Endothelial cell of umbilical vein (primary cell): Measurements from ENCODE around the gene ZNF714. TPM values are rescaled to one million over a fixed set of nuclear protein-coding genes. Genes with fewer than 3 reads are reported as not detected.
A peak's percentile ranks its signal among the peaks of the same experiment; 100 is the strongest.

ENCODE experiments used
- BruUV-seq: library from RNA; stranded (reverse); fragments of 400-500 nt; replicated peaks from 2 replicates; lab custom pipeline; 2021; lab: Mats Ljungman, UMichigan
- CTCF ChIA-PET: fragments of 300-600, 350-600 bp; sonication (Branson Sonifier 250); formaldehyde crosslinking; loops from one replicate; lab custom pipeline; 2021; ENCODE audit warnings: antibody characterized with exemption, inconsistent platforms; lab: Charles Lee
- POLR2A ChIA-PET: fragments of 300-600, 350-600 bp; sonication (Branson Sonifier 250); formaldehyde crosslinking; loops from one replicate; lab custom pipeline; 2021; ENCODE audit warnings: antibody characterized with exemption, inconsistent platforms; lab: Charles Lee
- DNase-seq: peaks from one replicate; pipeline ENCODE4 v3.0.0-alpha.2; 2011; ENCODE audit warnings: low read depth, low spot score
- FAIRE-seq: peaks from 2 replicates; lab custom pipeline; 2011; peaks lifted over from hg19 to GRCh38; lab: Jason Lieb, UNC
- H2AFZ ChIP-seq: 2 replicates; pipeline ENCODE4 v1.6.0; 2012; ENCODE audit warnings: low read depth, low read length, control low read depth, inconsistent platforms
- H3K27ac ChIP-seq: 2 replicates; pipeline ENCODE4 v1.5.1; 2011; ENCODE audit warnings: low read depth, mild to moderate bottlenecking, control low read depth, low read length, moderate library complexity; ENCODE audit not compliant: insufficient read depth
- H3K27me3 ChIP-seq, 2 experiments: 2 replicates each; pipeline versions ENCODE4 v1.6.0 to v1.6.1; 2011; ENCODE audit warnings: low read length in 2 of 2, mixed read lengths in 1 of 2; ENCODE audit not compliant: control insufficient read depth in 2 of 2, insufficient read depth in 2 of 2
- H3K36me3 ChIP-seq, 2 experiments: 2 replicates in 1 of 2; 3 replicates in 1 of 2; pipeline ENCODE4 v1.5.1; 2011; ENCODE audit warnings: low read length in 2 of 2, mild to moderate bottlenecking in 1 of 2, moderate library complexity in 1 of 2; ENCODE audit not compliant: control insufficient read depth in 2 of 2, insufficient read depth in 2 of 2; ENCODE audit errors: extremely low read depth in 1 of 2
- H3K4me1 ChIP-seq: 3 replicates; pipeline ENCODE4 v1.5.1; 2011; ENCODE audit warnings: mild to moderate bottlenecking, low read length; ENCODE audit not compliant: control insufficient read depth, insufficient read depth; ENCODE audit errors: extremely low read depth
- H3K4me2 ChIP-seq: 2 replicates; pipeline ENCODE4 v1.6.1; 2011; ENCODE audit warnings: low read length, control low read depth, mixed read lengths; ENCODE audit not compliant: insufficient read depth
- H3K4me3 ChIP-seq, 3 experiments: fragments of 200-600 bp in 1 of 3; sonication (generic), shearing (Covaris generic) in 1 of 3; replicated peaks in 1 of 3; 2 replicates each; pipeline ENCODE4 v1.5.1; 2011 to 2016; ENCODE audit warnings: control low read depth in 3 of 3, low read length in 3 of 3, mild to moderate bottlenecking in 2 of 3, inconsistent platforms in 1 of 3, low read depth in 1 of 3, moderate library complexity in 1 of 3; ENCODE audit not compliant: insufficient read depth in 1 of 3
- H3K79me2 ChIP-seq: 2 replicates; pipeline ENCODE4 v1.6.0; 2012; ENCODE audit warnings: low read length, inconsistent platforms; ENCODE audit not compliant: control insufficient read depth, insufficient read depth
- H3K9ac ChIP-seq: replicated peaks from 2 replicates; pipeline ENCODE3; 2011; ENCODE audit warnings: low read length, control low read depth; ENCODE audit not compliant: insufficient read depth; ENCODE audit errors: extremely low read depth
- H3K9me1 ChIP-seq: replicated peaks from 3 replicates; pipeline ENCODE4 v1.6.0; 2011; ENCODE audit warnings: mild to moderate bottlenecking, low read length; ENCODE audit not compliant: control insufficient read depth, insufficient read depth; ENCODE audit errors: extremely low read depth
- H3K9me3 ChIP-seq: replicated peaks from 2 replicates; pipeline ENCODE4 v1.5.1; 2012; ENCODE audit warnings: low read length, inconsistent platforms; ENCODE audit not compliant: control insufficient read depth, insufficient read depth
- H4K20me1 ChIP-seq: replicated peaks from 2 replicates; pipeline ENCODE3; 2011; ENCODE audit warnings: mild to moderate bottlenecking, low read length; ENCODE audit not compliant: control insufficient read depth, insufficient read depth; ENCODE audit errors: extremely low read depth
- EZH2 ChIP-seq: IDR thresholded peaks from 2 replicates; pipeline ENCODE4 v1.6.1; 2012; ENCODE audit warnings: borderline replicate concordance, low read depth, mild to moderate bottlenecking, moderate library complexity, low read length, inconsistent platforms; ENCODE audit not compliant: severe bottlenecking
- FOS ChIP-seq: IDR thresholded peaks from 2 replicates; pipeline ENCODE4 v1.6.1; 2011; ENCODE audit warnings: mild to moderate bottlenecking, low read length, moderate library complexity, borderline replicate concordance; ENCODE audit not compliant: insufficient read depth
- GATA2 ChIP-seq: IDR thresholded peaks from 2 replicates; pipeline ENCODE4 v1.7.0; 2011; ENCODE audit warnings: low read depth, mild to moderate bottlenecking, moderate library complexity, mixed read lengths, low read length; ENCODE audit not compliant: insufficient read length, insufficient read depth
- JUN ChIP-seq: IDR thresholded peaks from 2 replicates; pipeline ENCODE4 v1.6.1; 2011; ENCODE audit warnings: borderline replicate concordance, low read depth; ENCODE audit not compliant: insufficient read length, insufficient read depth
- MYC ChIP-seq: IDR thresholded peaks from one replicate; pipeline ENCODE4 v1.6.1; 2011; ENCODE audit warnings: mild to moderate bottlenecking, low read depth, low read length
- POLR2A ChIP-seq: IDR thresholded peaks from 2 replicates; pipeline ENCODE4 v1.6.1; 2012; ENCODE audit warnings: low read depth, mild to moderate bottlenecking, control low read depth, low read length
- POLR2AphosphoS5 ChIP-seq: IDR thresholded peaks from 2 replicates; pipeline ENCODE4 v1.6.1; 2012; ENCODE audit warnings: low read depth, mild to moderate bottlenecking, control low read depth, low read length, moderate library complexity; ENCODE audit not compliant: insufficient read depth
- dilution Hi-C: fragments of 300-500 bp; cut with MboI; formaldehyde crosslinking; loops from one replicate; pipeline ENCODE4 v1.15.0; 2019; ENCODE audit warnings: low sequenced_read_pairs; ENCODE audit not compliant: extremely low pct_ligation_motif_present
- intact Hi-C: fragments of 100-400 bp; cut with micrococcal nuclease; formaldehyde crosslinking; loops from one replicate; pipeline ENCODE4 v1.10.0; 2022
- polyA plus RNA-seq, 4 experiments: library from polyadenylated mRNA; depleted of rRNA in 3 of 4; stranded (reverse) in 3 of 4; unstranded in 1 of 4; fragments of >200 nt; gene quantifications; 2 replicates each; pipeline versions ENCODE4 v1.2.1 to v1.2.3, GENCODE V29; 2011 to 2012; ENCODE audit warnings: missing spikeins in 1 of 4
- total RNA-seq: library from RNA; stranded (reverse); gene quantifications from 2 replicates; pipeline ENCODE4 v1.2.3, GENCODE V29; 2021
- TF ChIP-seq, protein P1 (sequence below), 2 donors: IDR thresholded peaks; 1 replicate in 1 of 2; 2 replicates in 1 of 2; pipeline ENCODE4 v1.5.1; 2011; ENCODE audit warnings: low read length in 2 of 2, mild to moderate bottlenecking in 2 of 2, moderate library complexity in 2 of 2, control low read depth in 1 of 2, inconsistent platforms in 1 of 2, low read depth in 1 of 2; ENCODE audit not compliant: insufficient read depth in 1 of 2; ENCODE audit errors: extremely low read depth in 1 of 2
- TF ChIP-seq, protein P2 (sequence below): IDR thresholded peaks from 2 replicates; pipeline ENCODE4 v1.6.1; 2011; ENCODE audit not compliant: insufficient read depth, insufficient read length

ZNF714 gene
- total and polyA plus RNA-seq, 2 donors (not counting 3 experiments of a cell fraction or from before 2014, with no cell fraction given), result 3.4 to 15.0 TPM

DNA sequence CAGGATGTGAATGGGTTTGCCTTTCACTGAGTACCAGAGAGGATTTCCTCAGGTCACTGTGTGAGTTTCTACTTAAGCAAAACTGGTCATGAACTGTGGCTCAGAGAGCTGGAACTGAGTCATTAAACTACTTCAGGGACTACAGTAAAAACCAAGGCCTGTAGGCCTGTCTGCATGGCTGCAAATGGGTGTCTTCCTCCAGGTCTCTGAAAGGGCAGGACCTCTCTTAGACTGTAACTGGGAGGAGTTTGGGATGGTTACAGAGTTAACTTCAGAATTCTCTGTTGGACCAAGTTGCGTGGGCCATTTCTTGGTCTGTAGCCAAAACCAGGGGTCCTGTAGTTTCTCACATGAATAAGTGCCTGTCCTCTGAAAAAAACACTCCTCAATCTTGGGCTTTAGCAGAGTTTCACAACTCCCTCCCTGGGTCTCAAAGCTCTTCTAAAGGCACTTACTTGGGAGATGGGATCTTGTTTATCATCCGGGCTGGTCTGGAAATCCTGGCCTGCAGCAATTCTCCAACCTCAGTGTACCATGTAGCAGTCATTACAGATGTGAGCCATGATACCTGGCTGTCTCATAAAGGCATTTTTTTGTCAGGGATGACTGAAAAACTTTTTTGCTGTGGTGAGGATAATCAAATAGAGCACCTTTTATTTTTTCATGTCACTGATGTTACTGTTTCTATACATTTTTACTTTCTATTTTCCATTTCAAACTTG lies 19.7 kb downstream of the ZNF714 start:
- Histone ChIP-seq H3K9me1 (no peaks in the 10 kb centered on the region), H3K36me3 (no peaks in the 10 kb centered on the region), H3K4me1 (no peaks in the 10 kb centered on the region), H3K79me2 (no peaks in the 10 kb centered on the region), H4K20me1 (no peaks in the 10 kb centered on the region), H3K27ac (no peak overlapping the region), H3K9me3 (no peaks in the 10 kb centered on the region), H3K4me2 (no peak overlapping the region), H2AFZ (no peak overlapping the region), H3K9ac (no peak overlapping the region), H3K4me3 (no peak overlapping the region), H3K27me3 (no peaks in the 10 kb centered on the region)
- CTCF ChIA-PET, result no interaction called here
- TF ChIP-seq GATA2 (no peak), POLR2A (no peak), JUN (no peak), FOS (no peak)
- BruUV-seq, result no TSS peak
- POLR2A ChIA-PET, result no interaction called here
- peak; percentile 4 for DNase-seq
- dilution Hi-C loops (no loop called here), intact Hi-C loops (no loop called here)
- no peak for FAIRE-seq

DNA sequence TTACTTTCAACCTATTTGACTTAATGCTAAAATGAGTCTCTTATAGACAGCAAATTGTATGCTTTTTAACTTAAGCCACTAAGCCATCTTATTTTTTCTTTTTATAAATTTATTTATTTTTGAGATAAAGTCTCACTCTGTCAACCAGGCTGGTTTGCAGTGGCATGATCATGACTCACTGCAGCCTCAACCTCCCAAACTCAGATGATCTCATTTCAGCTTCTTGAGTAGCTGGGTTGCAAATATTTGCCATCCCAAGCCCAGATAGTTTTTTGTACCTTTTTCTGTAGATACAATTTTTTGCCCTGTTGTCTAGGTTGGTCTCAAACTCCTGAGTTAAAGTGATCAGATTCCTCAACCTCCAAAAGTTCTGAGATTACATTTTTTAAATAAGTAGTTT lies 27.1 kb downstream of the ZNF714 start:
- intact Hi-C loops, result no loop called here
- H3K4me1 ChIP-seq, result no peaks in the 10 kb centered on the region
- dilution Hi-C loops, result no loop called here
- no peaks in the 10 kb centered on the region for H3K9me1 ChIP-seq
- no peak overlapping the region for H3K27ac ChIP-seq
- no peak overlapping the region for H3K4me3 ChIP-seq
- no peaks in the 10 kb centered on the region for H3K36me3 ChIP-seq
- H3K9ac ChIP-seq, result no peak overlapping the region
- H3K27me3 ChIP-seq, result no peaks in the 10 kb centered on the region
- CTCF ChIA-PET, result no interaction called here
- H3K9me3 ChIP-seq, result no peaks in the 10 kb centered on the region
- BruUV-seq, result no TSS peak
- no peak overlapping the region for H3K4me2 ChIP-seq
- H4K20me1 ChIP-seq, result no peaks in the 10 kb centered on the region
- POLR2A ChIA-PET, result no interaction called here
- no peak overlapping the region for H2AFZ ChIP-seq
- TF ChIP-seq GATA2 (no peak), POLR2A (no peak), EZH2 (no peak), MYC (no peak), POLR2AphosphoS5 (no peak), JUN (no peak), FOS (no peak)
- TF ChIP-seq, protein P1, sequence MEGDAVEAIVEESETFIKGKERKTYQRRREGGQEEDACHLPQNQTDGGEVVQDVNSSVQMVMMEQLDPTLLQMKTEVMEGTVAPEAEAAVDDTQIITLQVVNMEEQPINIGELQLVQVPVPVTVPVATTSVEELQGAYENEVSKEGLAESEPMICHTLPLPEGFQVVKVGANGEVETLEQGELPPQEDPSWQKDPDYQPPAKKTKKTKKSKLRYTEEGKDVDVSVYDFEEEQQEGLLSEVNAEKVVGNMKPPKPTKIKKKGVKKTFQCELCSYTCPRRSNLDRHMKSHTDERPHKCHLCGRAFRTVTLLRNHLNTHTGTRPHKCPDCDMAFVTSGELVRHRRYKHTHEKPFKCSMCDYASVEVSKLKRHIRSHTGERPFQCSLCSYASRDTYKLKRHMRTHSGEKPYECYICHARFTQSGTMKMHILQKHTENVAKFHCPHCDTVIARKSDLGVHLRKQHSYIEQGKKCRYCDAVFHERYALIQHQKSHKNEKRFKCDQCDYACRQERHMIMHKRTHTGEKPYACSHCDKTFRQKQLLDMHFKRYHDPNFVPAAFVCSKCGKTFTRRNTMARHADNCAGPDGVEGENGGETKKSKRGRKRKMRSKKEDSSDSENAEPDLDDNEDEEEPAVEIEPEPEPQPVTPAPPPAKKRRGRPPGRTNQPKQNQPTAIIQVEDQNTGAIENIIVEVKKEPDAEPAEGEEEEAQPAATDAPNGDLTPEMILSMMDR (IDR thresholded peaks at IDR 0.05; ENCODE audit: extremely low read depth in 1 of 2, insufficient read depth in 1 of 2, low read depth in 1 of 2, low read length in 2 of 2), result no peak
- TF ChIP-seq, protein P2, sequence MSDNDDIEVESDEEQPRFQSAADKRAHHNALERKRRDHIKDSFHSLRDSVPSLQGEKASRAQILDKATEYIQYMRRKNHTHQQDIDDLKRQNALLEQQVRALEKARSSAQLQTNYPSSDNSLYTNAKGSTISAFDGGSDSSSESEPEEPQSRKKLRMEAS, result no peak
- DNase-seq (no peak), FAIRE-seq (no peak)
- H3K79me2 ChIP-seq, result peaks cover 2% of the 10 kb centered on the region
